HG02798 (cell line): ENCODE data around the gene SLC35F2.
A peak's percentile ranks its signal among the peaks of the same experiment; 100 is the strongest.
"Not testable (repeated sequence)": the region's sequence is repeated elsewhere in the genome, so short reads cannot be mapped to it uniquely, and the experiment has no call there.

Experiments
- ATAC-seq: cut with Tn5 transposase; IDR thresholded peaks from one replicate; pipeline ENCODE4 v1.9.1; 2021; ENCODE audit warnings: mild to moderate bottlenecking; ENCODE audit not compliant: unreplicated experiment, poor library complexity

Gene SLC35F2

GRCh38 chr11:107792049-107792443, 66.5 kb downstream of the SLC35F2 start:
- ATAC-seq: no peak

- no peak for ATAC-seq
These were observed 67.1 kb downstream of the SLC35F2 start for GRCh38 chr11:107791343-107792048.

GRCh38 chr11:107789767-107790166, 68.8 kb downstream of the SLC35F2 start:
- no peak for ATAC-seq

GRCh38 chr11:107787733-107788132, 70.9 kb downstream of the SLC35F2 start:
- no peak for ATAC-seq

GRCh38 chr11:107785401-107785800, 73.2 kb downstream of the SLC35F2 start:
- peak; percentile 42 for ATAC-seq

GRCh38 chr11:107783121-107783520, 75.5 kb downstream of the SLC35F2 start:
- no peak for ATAC-seq

- no peak for ATAC-seq
These were observed 77.8 kb downstream of the SLC35F2 start for GRCh38 chr11:107780775-107781174.

- ATAC-seq: no peak
These were observed 78.5 kb downstream of the SLC35F2 start for GRCh38 chr11:107780136-107780535.

- ATAC-seq: no peak
These were observed 79.6 kb downstream of the SLC35F2 start for GRCh38 chr11:107778839-107779517.

GRCh38 chr11:107777110-107777509, 81.5 kb downstream of the SLC35F2 start:
- ATAC-seq: peak; percentile 48

GRCh38 chr11:107776062-107776461, 82.5 kb downstream of the SLC35F2 start:
- no peak for ATAC-seq

GRCh38 chr11:107770551-107770951, 88.0 kb downstream of the SLC35F2 start:
- peak; percentile 15 for ATAC-seq

- no peak for ATAC-seq
These were observed 89.4 kb downstream of the SLC35F2 start for GRCh38 chr11:107769189-107769588.

GRCh38 chr11:107758719-107759355, 99.8 kb downstream of the SLC35F2 start:
- ATAC-seq: not testable (repeated sequence)

GRCh38 chr11:107757661-107758060, 100.9 kb downstream of the SLC35F2 start:
- ATAC-seq: no peak

- ATAC-seq: no peak
These were observed 102.0 kb downstream of the SLC35F2 start for GRCh38 chr11:107756553-107756952.

- ATAC-seq: no peak
These were observed 105.4 kb downstream of the SLC35F2 start for GRCh38 chr11:107752949-107753822.

GRCh38 chr11:107752508-107752907, 106.1 kb downstream of the SLC35F2 start:
- no peak for ATAC-seq

- no peak for ATAC-seq
These were observed 107.5 kb downstream of the SLC35F2 start for GRCh38 chr11:107751082-107751481.

GRCh38 chr11:107750313-107750712, 108.3 kb downstream of the SLC35F2 start:
- ATAC-seq: no peak
